AG04449 (cell line): ENCODE measurements around the gene TEX261.

Experiments
- CTCF ChIA-PET: fragments of 350-600 bp; formaldehyde crosslinking; extraction: SDS; loops from one replicate; lab custom pipeline; 2021; ENCODE audit warnings: antibody characterized with exemption; lab: Yijun Ruan, JAX
- POLR2A ChIA-PET: fragments of 400-600, 350-600 bp; formaldehyde crosslinking; extraction: SDS; loops from one replicate; lab custom pipeline; 2020; ENCODE audit warnings: antibody characterized with exemption, inconsistent platforms; lab: Yijun Ruan, JAX
- DNase-seq: peaks from one replicate; pipeline ENCODE4 v3.0.0-alpha.2; 2010; ENCODE audit warnings: low read depth, low spot score
- H3K4me3 ChIP-seq: 2 replicates; pipeline ENCODE4 v1.5.1; 2011; ENCODE audit warnings: low read depth, mild to moderate bottlenecking, control low read depth, low read length
- TF ChIP-seq, protein P1 (sequence below): IDR thresholded peaks from one replicate; pipeline ENCODE4 v1.5.1; 2011; ENCODE audit warnings: mild to moderate bottlenecking, moderate library complexity, low read length, control low read depth, inconsistent platforms; ENCODE audit not compliant: insufficient read depth; ENCODE audit errors: missing control alignments

The TEX261 gene

GRCh38 chr2:70991142-70991541 lies 3.5 kb downstream of the TEX261 start:
- ChIA-PET POLR2A (no interaction called here), CTCF (interaction anchor here (1.1 to 1.3 kb wide), 3 partner anchors 10 to 27 kb away, joined by 3 to 5 read pairs (median 3); no protein-coding TSS in a partner anchor)
- H3K4me3 ChIP-seq = no peak overlapping the region
- TF ChIP-seq, protein P1, sequence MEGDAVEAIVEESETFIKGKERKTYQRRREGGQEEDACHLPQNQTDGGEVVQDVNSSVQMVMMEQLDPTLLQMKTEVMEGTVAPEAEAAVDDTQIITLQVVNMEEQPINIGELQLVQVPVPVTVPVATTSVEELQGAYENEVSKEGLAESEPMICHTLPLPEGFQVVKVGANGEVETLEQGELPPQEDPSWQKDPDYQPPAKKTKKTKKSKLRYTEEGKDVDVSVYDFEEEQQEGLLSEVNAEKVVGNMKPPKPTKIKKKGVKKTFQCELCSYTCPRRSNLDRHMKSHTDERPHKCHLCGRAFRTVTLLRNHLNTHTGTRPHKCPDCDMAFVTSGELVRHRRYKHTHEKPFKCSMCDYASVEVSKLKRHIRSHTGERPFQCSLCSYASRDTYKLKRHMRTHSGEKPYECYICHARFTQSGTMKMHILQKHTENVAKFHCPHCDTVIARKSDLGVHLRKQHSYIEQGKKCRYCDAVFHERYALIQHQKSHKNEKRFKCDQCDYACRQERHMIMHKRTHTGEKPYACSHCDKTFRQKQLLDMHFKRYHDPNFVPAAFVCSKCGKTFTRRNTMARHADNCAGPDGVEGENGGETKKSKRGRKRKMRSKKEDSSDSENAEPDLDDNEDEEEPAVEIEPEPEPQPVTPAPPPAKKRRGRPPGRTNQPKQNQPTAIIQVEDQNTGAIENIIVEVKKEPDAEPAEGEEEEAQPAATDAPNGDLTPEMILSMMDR = no peak
- no peak for DNase-seq

DNA sequence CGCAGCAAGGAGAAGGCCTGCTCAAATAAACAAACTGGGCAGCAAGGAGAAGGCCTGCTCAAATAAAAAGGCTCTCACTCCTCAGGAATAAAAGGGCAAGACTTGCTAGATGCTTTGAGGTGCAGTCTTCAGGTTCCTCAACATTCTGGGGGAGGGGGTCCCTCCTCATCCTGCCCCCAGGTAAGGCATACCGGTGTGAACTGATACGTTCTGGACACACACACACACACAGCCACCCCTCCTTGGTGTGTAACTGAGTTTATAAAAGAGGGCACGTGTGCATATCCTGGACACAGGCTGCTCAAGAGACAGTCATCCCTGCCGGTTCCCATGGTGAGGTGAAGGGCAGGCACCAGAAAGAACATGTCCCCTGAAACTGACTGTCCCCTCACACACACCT lies 4.5 kb downstream of the TEX261 start:
- POLR2A ChIA-PET = no interaction called here
- no peak for DNase-seq
- CTCF ChIA-PET = interaction anchor here (0.6 to 1.3 kb wide), 2 partner anchors 26 to 180 kb away, joined by 3 read pairs; no protein-coding TSS in a partner anchor
- no peak overlapping the region for H3K4me3 ChIP-seq
- TF ChIP-seq, protein P1 = no peak

DNA sequence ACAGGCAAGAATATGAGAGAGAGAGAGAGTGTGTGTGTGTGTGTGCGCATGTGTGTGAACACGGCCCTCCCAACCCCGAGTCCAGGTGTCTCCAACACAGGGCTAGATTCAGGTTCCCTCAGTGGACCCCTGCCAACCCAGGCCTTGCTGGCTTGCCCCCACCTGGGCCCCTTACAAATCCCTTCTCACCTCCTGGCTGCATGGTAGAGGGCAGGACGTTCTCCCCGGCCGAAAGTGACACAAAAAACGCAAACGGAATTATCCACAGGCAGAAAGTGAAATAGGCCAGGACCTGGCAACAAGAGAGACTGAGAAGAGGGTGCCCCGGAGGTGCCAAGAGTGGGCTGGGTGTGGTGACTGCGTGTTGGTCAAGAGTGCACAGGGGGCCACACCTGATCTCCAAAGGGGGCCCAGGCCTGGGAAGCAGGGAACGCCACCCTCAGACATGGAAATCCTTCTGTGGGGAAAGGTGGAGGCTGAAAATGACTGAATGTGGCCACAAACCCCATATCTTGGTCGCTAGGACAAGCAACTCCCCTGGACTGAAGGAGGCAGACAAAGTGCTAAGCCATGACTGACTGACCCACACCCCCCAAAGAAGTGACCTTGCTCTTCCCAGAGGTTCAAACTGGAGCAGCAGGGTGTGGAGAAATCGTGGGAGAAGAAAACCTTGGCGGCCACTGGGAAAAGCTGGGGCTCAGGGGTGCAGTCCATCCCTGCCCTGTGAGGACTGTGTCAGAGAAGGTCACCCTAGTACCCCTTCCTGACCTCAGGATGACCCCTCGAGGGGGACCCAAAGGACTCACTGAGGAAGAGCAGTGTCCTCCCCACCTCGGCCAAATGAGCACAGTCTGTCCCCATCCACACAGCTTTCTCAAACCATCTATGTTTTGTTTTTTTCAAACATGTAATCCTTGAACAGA lies 5.7 kb downstream of the TEX261 start:
- POLR2A ChIA-PET = no interaction called here
- CTCF ChIA-PET = interaction anchor here (0.7 to 1.0 kb wide), 2 partner anchors 13 to 687 kb away, joined by 3 to 8 read pairs; partner anchors contain the start of gene FAM136A
- TF ChIP-seq, protein P1 = no peak

GRCh38 chr2:70988151-70988550 lies 6.5 kb downstream of the TEX261 start:
- no peak for DNase-seq
- CTCF ChIA-PET = interaction anchor here (0.7 to 1.3 kb wide), 3 partner anchors 13 to 686 kb away, joined by 3 to 6 read pairs (median 3); partner anchors contain the start of gene FAM136A
- POLR2A ChIA-PET = no interaction called here
- TF ChIP-seq, protein P1 = no peak
- no peak overlapping the region for H3K4me3 ChIP-seq

More for the DNA sequence above, 5.7 kb downstream of the TEX261 start:
- no peak overlapping the region for H3K4me3 ChIP-seq
- no peak for DNase-seq

- POLR2A ChIA-PET = no interaction called here
- DNase-seq = no peak
- TF ChIP-seq, protein P1 = no peak
- H3K4me3 ChIP-seq = no peak overlapping the region
- CTCF ChIA-PET = interaction anchor here (0.6 to 1.3 kb wide), 3 partner anchors 9 to 115 kb away, joined by 3 to 6 read pairs (median 5); no protein-coding TSS in a partner anchor
Measured at GRCh38 chr2:70987386-70987785, 7.3 kb downstream of the TEX261 start.
